HepG2 (cell line): ENCODE results near the gene SBNO2. TPM values are rescaled to one million over a fixed set of nuclear protein-coding genes. Genes with fewer than 3 reads are reported as not detected.
A peak's percentile ranks its signal among the peaks of the same experiment; 100 is the strongest.

Experiments
- ATAC-seq: fragments of 200-7000 bp; cut with Tn5 transposase; 3 replicates; pipeline ENCODE4 v1.9.1; 2020; ENCODE audit warnings: mild to moderate bottlenecking, moderate library complexity
- BruUV-seq: library from RNA; stranded (reverse); fragments of 400-500 nt; replicated peaks from 2 replicates; lab custom pipeline; 2021; lab: Mats Ljungman, UMichigan
- CTCF ChIA-PET: fragments of 300-600 bp; formaldehyde crosslinking; extraction: SDS; loops from one replicate; lab custom pipeline; 2021; ENCODE audit warnings: low total read pairs, inconsistent platforms, low intra/inter-chr PET ratio; lab: Yijun Ruan, JAX
- POLR2A ChIA-PET: fragments of 350-600 bp; sonication (Branson Sonifier 250); formaldehyde crosslinking; loops from one replicate; lab custom pipeline; 2020; ENCODE audit warnings: antibody characterized with exemption, inconsistent platforms; lab: Yijun Ruan, JAX
- DNase-seq: peaks from one replicate; pipeline ENCODE4 v3.0.0-alpha.2; 2015; ENCODE audit warnings: low spot score
- FAIRE-seq: peaks from 3 replicates; lab custom pipeline; 2011; peaks lifted over from hg19 to GRCh38; lab: Jason Lieb, UNC
- H2AFZ ChIP-seq: one replicate; pipeline ENCODE4 v1.6.1; 2011; ENCODE audit warnings: low read length, inconsistent platforms
- H3K27ac ChIP-seq: fragments of 300-600 bp; 3 replicates; pipeline ENCODE4 v1.8.0; 2011; ENCODE audit warnings: mixed run types, mild to moderate bottlenecking, mixed read lengths, low read length, inconsistent platforms; ENCODE audit not compliant: insufficient read depth; ENCODE audit errors: extremely low read length
- H3K27me3 ChIP-seq, 2 experiments: fragments of 200-600 bp in 1 of 2; 2 replicates in 1 of 2; 3 replicates in 1 of 2; pipeline versions ENCODE4 v1.6.0 to v1.8.0; 2011; ENCODE audit warnings: low read length in 2 of 2, mild to moderate bottlenecking in 2 of 2, moderate library complexity in 2 of 2, inconsistent platforms in 1 of 2; ENCODE audit not compliant: insufficient read depth in 2 of 2, control insufficient read depth in 1 of 2
- H3K36me3 ChIP-seq, 2 experiments: fragments of 200-600 bp in 1 of 2; replicated peaks in 1 of 2; 2 replicates in 1 of 2; 3 replicates in 1 of 2; pipeline versions ENCODE4 v1.5.1 to v1.8.0; 2011; ENCODE audit warnings: low read length in 2 of 2, inconsistent platforms in 1 of 2; ENCODE audit not compliant: insufficient read depth in 2 of 2, control insufficient read depth in 1 of 2
- H3K4me1 ChIP-seq: 2 replicates; pipeline ENCODE4 v1.5.1; 2012; ENCODE audit warnings: low read length, inconsistent platforms; ENCODE audit not compliant: insufficient read depth
- H3K4me2 ChIP-seq: 2 replicates; pipeline ENCODE4 v1.6.0; 2011; ENCODE audit warnings: low read depth, low read length, inconsistent platforms
- H3K4me3 ChIP-seq, 3 experiments: fragments of 200-600 bp in 1 of 3; sonication (generic), shearing (Covaris generic) in 1 of 3; replicated peaks in 1 of 3; 2 replicates each; pipeline ENCODE4 v1.5.1; 2011 to 2016; ENCODE audit warnings: low read length in 3 of 3, inconsistent platforms in 2 of 3, low read depth in 2 of 3, mild to moderate bottlenecking in 2 of 3, control low read depth in 1 of 3, mixed read lengths in 1 of 3; ENCODE audit not compliant: insufficient read depth in 1 of 3
- H3K79me2 ChIP-seq: one replicate; pipeline ENCODE4 v1.6.1; 2011; ENCODE audit warnings: low read length, inconsistent platforms; ENCODE audit not compliant: insufficient read depth
- H3K9ac ChIP-seq: 2 replicates; pipeline ENCODE4 v1.6.0; 2011; ENCODE audit warnings: mild to moderate bottlenecking, low read depth, low read length, inconsistent platforms; ENCODE audit not compliant: insufficient read depth
- H3K9me3 ChIP-seq: 2 replicates; pipeline ENCODE4 v1.5.1; 2012; ENCODE audit warnings: mild to moderate bottlenecking, low read length
- H4K20me1 ChIP-seq: 2 replicates; pipeline ENCODE4 v1.6.0; 2011; ENCODE audit warnings: inconsistent platforms, mild to moderate bottlenecking, low read length, moderate library complexity; ENCODE audit not compliant: insufficient read depth
- AGO1 ChIP-seq: fragments of 200-400 bp; formaldehyde crosslinking; IDR thresholded peaks from 2 replicates; pipeline ENCODE4 v1.6.1; 2017; ENCODE audit warnings: mild to moderate bottlenecking, low read depth, low read length, moderate library complexity; ENCODE audit not compliant: poor library complexity, severe bottlenecking
- DMAP1 ChIP-seq: IDR thresholded peaks from 2 replicates; pipeline ENCODE4 v1.6.1; 2016
- EZH2 ChIP-seq: conservative IDR thresholded peaks from 2 replicates; pipeline ENCODE4 v1.6.1; 2012; ENCODE audit warnings: mild to moderate bottlenecking, low read depth, low read length, moderate library complexity
- FOXK2 ChIP-seq: fragments of 450-650 bp; IDR thresholded peaks from 2 replicates; pipeline ENCODE4 v1.6.1; 2016
- KLF9 ChIP-seq: IDR thresholded peaks from 2 replicates; pipeline ENCODE4 v1.6.1; 2016; ENCODE audit warnings: low read depth
- NCOA5 ChIP-seq: sonication (generic); formaldehyde crosslinking; IDR thresholded peaks from 2 replicates; pipeline ENCODE4 v1.4.0; 2020; ENCODE audit warnings: missing genetic modification reagents
- POLR2A ChIP-seq, 2 experiments: IDR thresholded peaks; 2 replicates each; pipeline ENCODE4 v1.6.1; 2011; ENCODE audit warnings: low read depth in 2 of 2, low read length in 2 of 2, mild to moderate bottlenecking in 1 of 2, moderate library complexity in 1 of 2; ENCODE audit not compliant: insufficient read depth in 1 of 2
- RBFOX2 ChIP-seq: fragments of 200-400 bp; formaldehyde crosslinking; IDR thresholded peaks from 2 replicates; pipeline ENCODE4 v1.6.1; 2017; ENCODE audit warnings: low read depth, mild to moderate bottlenecking, low read length
- TEAD2 ChIP-seq: sonication (generic); formaldehyde crosslinking; IDR thresholded peaks from 2 replicates; pipeline ENCODE4 v1.9.0; 2021; ENCODE audit warnings: missing genetic modification reagents
- WGBS: methylation state at CpG from one replicate; pipeline ENCODE4 v1.1.6; 2017; ENCODE audit warnings: low lambda C conversion rate; 5-methylcytosine and 5-hydroxymethylcytosine counted together
- in situ Hi-C: cut with HindIII; loops from 2 replicates; pipeline ENCODE4 v1.10.0; 2017; ENCODE audit warnings: low pct_unique_long_range_greater_than_20kb; ENCODE audit not compliant: extremely low pct_ligation_motif_present
- intact Hi-C: fragments of 100-400 bp; cut with micrococcal nuclease; formaldehyde crosslinking; loops from one replicate; pipeline ENCODE4 v1.10.0; 2022; ENCODE audit not compliant: unreplicated experiment
- polyA plus RNA-seq, 8 experiments: library from polyadenylated mRNA; depleted of rRNA in 3 of 8; stranded (reverse) in 7 of 8; unstranded in 1 of 8; fragments of >200 nt; fragmentation: Illumina TruSeq in 4 of 8; extraction: Trizol in 4 of 8; gene quantifications; 2 replicates each; pipeline versions ENCODE4 v1.2.1 to v1.2.3, GENCODE V29; 2011 to 2016; ENCODE audit warnings: low read depth in 4 of 8, missing spikeins in 1 of 8, mixed read lengths in 1 of 8; ENCODE audit not compliant: insufficient read depth in 1 of 8
- total RNA-seq, 5 experiments: library from RNA; depleted of rRNA; stranded (reverse); fragments of >200 nt; fragmentation: Illumina TruSeq; extraction: Trizol; gene quantifications; 2 replicates each; pipeline ENCODE4 v1.2.3, GENCODE V29; 2016; ENCODE audit warnings: low read depth in 1 of 5
- TF ChIP-seq, protein P1 (sequence below): sonication (generic); formaldehyde crosslinking; conservative IDR thresholded peaks from 2 replicates; pipeline ENCODE4 v1.5.0; 2020; ENCODE audit warnings: missing genetic modification reagents
- TF ChIP-seq, protein P2 (sequence below): sonication (generic); formaldehyde crosslinking; IDR thresholded peaks from 2 replicates; pipeline ENCODE4 v1.4.0; 2020; ENCODE audit warnings: missing genetic modification reagents
- TF ChIP-seq, protein P3 (sequence below): sonication (generic); formaldehyde crosslinking; IDR thresholded peaks from 2 replicates; pipeline ENCODE4 v1.4.0; 2020; ENCODE audit warnings: missing genetic modification reagents, borderline replicate concordance
- TF ChIP-seq, protein P4 (sequence below): sonication (generic); formaldehyde crosslinking; IDR thresholded peaks from 2 replicates; pipeline ENCODE4 v1.5.0; 2020; ENCODE audit warnings: missing genetic modification reagents

SBNO2 gene
- total and polyA plus RNA-seq, 2 of the 13 experiments (the other 11 are each of a cell fraction or from before 2014, with no cell fraction given): 8.6 to 10.4 TPM

DNA sequence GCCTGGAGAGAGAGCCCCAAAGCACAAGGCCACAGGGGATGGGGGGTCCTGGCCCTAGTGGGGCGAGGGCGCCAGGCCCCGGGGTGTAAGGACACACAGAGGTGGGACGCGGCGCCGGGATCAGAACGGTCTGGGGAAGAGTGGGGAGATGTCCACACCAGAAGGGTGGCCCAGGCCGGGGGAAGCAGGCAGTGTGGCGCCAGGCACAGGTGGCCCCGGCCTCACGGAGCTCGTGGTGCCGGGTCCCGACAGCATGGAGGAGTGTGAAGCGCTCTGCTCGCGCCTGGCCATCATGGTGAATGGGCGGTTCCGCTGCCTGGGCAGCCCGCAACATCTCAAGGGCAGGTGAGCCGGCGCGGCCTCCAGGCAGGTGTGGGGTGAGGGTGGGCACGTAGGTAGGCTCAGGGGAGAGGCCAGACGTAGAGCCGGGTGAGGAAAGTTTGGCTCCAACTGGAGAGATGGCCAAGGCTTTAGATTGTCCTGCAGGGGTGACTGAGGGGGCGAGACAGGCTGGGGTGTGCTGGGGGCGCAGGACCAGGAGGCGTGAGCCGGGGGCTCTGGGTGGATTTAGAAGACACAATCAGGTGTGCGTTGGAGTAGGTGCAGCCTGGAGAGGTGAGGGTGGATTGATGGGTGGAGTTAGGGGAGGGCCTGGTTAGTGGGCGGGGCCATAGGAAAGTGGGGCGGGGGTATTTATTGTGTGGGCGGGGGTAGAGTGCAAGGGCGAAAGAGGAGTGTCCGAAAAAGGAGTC is 110.0 kb downstream of the SBNO2 start:
- no peaks in the 10 kb centered on the region for H3K9me3 ChIP-seq
- in situ Hi-C loops: no loop called here
- peak overlapping the region in 1 of 3 experiments; percentile 78; a peak in 1 of 6 replicates for H3K4me3 ChIP-seq
- DNase-seq (no peak), FAIRE-seq (no peak), ATAC-seq (no peak)
- H3K4me1 ChIP-seq: peaks cover 37% of the 10 kb centered on the region
- H3K36me3 ChIP-seq: no peaks in the 10 kb centered on the region
- 85% methylated on average over 34 of the region's 37 CpGs for WGBS
- H2AFZ ChIP-seq: no peak overlapping the region
- H3K79me2 ChIP-seq: no peaks in the 10 kb centered on the region
- BruUV-seq: no TSS peak
- ChIA-PET CTCF (no interaction called here), POLR2A (interaction anchor here (0.6 to 2.0 kb wide), 8 partner anchors 12 to 43 kb away, joined by 3 to 10 read pairs (median 4); partner anchors contain the start of genes ABCA7 and RNU6-2)
- no peak overlapping the region for H3K9ac ChIP-seq
- H3K4me2 ChIP-seq: peak overlapping the region; percentile 86; the same call in 1 of the 2 replicates
- no peak overlapping the region for H3K27ac ChIP-seq
- intact Hi-C loops: no loop called here
- TF ChIP-seq, protein P1, sequence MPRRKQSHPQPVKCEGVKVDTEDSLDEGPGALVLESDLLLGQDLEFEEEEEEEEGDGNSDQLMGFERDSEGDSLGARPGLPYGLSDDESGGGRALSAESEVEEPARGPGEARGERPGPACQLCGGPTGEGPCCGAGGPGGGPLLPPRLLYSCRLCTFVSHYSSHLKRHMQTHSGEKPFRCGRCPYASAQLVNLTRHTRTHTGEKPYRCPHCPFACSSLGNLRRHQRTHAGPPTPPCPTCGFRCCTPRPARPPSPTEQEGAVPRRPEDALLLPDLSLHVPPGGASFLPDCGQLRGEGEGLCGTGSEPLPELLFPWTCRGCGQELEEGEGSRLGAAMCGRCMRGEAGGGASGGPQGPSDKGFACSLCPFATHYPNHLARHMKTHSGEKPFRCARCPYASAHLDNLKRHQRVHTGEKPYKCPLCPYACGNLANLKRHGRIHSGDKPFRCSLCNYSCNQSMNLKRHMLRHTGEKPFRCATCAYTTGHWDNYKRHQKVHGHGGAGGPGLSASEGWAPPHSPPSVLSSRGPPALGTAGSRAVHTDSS (CRISPR knock-in tag): no peak
- no peak for TF ChIP-seq DMAP1 (CRISPR knock-in tag)
- TF ChIP-seq POLR2A (IDR thresholded peaks at IDR 0.05; ENCODE audit: insufficient read depth in 1 of 2, low read depth in 2 of 2, low read length in 2 of 2): peak in 1 of 2 experiments; percentile 50; a peak in 2 of 4 replicates
- no peak for TF ChIP-seq FOXK2
- no peak for TF ChIP-seq TEAD2 (CRISPR knock-in tag)
- no peak for TF ChIP-seq NCOA5 (CRISPR knock-in tag)
- TF ChIP-seq, protein P2, sequence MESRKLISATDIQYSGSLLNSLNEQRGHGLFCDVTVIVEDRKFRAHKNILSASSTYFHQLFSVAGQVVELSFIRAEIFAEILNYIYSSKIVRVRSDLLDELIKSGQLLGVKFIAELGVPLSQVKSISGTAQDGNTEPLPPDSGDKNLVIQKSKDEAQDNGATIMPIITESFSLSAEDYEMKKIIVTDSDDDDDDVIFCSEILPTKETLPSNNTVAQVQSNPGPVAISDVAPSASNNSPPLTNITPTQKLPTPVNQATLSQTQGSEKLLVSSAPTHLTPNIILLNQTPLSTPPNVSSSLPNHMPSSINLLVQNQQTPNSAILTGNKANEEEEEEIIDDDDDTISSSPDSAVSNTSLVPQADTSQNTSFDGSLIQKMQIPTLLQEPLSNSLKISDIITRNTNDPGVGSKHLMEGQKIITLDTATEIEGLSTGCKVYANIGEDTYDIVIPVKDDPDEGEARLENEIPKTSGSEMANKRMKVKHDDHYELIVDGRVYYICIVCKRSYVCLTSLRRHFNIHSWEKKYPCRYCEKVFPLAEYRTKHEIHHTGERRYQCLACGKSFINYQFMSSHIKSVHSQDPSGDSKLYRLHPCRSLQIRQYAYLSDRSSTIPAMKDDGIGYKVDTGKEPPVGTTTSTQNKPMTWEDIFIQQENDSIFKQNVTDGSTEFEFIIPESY (CRISPR knock-in tag): peak; percentile 57
- TF ChIP-seq, protein P3, sequence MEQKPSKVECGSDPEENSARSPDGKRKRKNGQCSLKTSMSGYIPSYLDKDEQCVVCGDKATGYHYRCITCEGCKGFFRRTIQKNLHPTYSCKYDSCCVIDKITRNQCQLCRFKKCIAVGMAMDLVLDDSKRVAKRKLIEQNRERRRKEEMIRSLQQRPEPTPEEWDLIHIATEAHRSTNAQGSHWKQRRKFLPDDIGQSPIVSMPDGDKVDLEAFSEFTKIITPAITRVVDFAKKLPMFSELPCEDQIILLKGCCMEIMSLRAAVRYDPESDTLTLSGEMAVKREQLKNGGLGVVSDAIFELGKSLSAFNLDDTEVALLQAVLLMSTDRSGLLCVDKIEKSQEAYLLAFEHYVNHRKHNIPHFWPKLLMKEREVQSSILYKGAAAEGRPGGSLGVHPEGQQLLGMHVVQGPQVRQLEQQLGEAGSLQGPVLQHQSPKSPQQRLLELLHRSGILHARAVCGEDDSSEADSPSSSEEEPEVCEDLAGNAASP (CRISPR knock-in tag): no peak
- TF ChIP-seq, protein P4, sequence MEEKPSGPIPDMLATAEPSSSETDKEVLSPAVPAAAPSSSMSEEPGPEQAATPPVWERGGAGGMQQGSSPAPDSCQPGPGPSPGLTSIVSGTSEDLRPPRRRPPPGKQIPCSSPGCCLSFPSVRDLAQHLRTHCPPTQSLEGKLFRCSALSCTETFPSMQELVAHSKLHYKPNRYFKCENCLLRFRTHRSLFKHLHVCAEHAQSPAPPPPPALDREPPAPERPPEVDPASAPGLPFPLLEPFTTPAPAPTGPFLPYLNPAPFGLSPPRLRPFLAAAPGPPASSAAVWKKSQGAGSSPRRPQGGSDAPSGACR (CRISPR knock-in tag): no peak
- TF ChIP-seq AGO1: peak; percentile 59
- TF ChIP-seq RBFOX2: 0 out of 2 replicates have a peak, but pooled peaks have one; percentile 29
- TF ChIP-seq EZH2: no peak
- no peak for TF ChIP-seq KLF9 (CRISPR knock-in tag)
- TF ChIP-seq, all 625 proteins: peak for 4
- Histone ChIP-seq H3K27me3 (no peaks in the 10 kb centered on the region), H4K20me1 (no peaks in the 10 kb centered on the region)
